Ureter (tissue), 1 donor: ENCODE measurements around the gene FUT1. TPM values are rescaled to one million over a fixed set of nuclear protein-coding genes. Genes with fewer than 3 reads are reported as not detected.
"Not testable (repeated sequence)": the region's sequence is repeated elsewhere in the genome, so short reads cannot be mapped to it uniquely, and the experiment has no call there.

ENCODE experiments used
- DNase-seq: peaks from one replicate; pipeline ENCODE4 v3.0.0-alpha.2; 2020; ENCODE audit warnings: low spot score
- total RNA-seq: library from RNA; stranded (reverse); gene quantifications from one replicate; pipeline ENCODE4 v1.2.4, GENCODE V29; 2023
- donor health status: DM: yes; HTN: yes; CAD: no.

FUT1 gene
- 5.0 TPM for total RNA-seq

DNA sequence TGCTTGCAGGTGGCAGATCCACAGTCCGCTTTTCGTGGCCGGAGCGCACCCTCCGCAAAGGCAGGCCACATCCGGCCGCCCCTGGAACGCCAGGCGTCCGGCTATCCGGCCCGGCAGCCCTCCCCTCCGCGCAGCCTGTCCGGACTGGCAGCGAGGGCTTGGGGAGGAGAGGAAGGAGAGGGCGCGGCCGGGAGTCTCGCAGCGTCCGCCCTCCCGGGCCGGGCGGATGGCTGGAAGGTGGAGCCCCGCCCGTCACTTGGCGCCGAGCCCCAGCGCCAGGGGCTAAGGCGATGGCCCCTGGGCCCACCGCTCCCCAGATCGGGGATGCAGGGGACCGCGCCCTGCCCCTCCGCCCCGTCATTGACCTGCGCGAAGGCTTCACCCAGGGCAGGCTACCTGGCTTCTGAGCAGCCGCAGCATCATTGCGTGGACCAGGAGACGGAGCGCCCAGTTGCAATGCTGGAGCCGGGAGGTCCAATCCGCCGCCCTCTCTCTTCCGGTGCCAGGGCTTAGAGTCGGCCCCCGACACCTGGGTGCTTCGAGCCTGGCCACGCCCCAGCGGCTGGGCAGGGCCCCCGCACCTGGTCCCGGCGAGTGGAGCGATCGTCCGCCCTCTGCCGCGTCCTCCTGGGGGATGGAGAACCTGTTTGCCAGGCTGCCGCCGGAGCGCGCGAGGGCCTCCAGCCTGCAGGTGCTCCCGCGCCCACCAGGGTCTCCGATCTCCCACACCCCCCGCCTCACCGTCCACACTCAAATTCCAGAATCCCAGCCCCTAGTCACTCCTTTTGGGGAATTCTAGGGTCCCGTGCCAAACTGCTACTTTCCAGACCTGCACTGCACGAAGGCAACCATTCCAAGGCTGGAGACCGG is at the start of gene FUT1:
Gene FUT1 (minus strand): TSS at position 146 of the 870 bp plus-strand sequence. CDS start 1,360 bp downstream, outside the sequence.
- DNase-seq = peak; percentile 85

DNA sequence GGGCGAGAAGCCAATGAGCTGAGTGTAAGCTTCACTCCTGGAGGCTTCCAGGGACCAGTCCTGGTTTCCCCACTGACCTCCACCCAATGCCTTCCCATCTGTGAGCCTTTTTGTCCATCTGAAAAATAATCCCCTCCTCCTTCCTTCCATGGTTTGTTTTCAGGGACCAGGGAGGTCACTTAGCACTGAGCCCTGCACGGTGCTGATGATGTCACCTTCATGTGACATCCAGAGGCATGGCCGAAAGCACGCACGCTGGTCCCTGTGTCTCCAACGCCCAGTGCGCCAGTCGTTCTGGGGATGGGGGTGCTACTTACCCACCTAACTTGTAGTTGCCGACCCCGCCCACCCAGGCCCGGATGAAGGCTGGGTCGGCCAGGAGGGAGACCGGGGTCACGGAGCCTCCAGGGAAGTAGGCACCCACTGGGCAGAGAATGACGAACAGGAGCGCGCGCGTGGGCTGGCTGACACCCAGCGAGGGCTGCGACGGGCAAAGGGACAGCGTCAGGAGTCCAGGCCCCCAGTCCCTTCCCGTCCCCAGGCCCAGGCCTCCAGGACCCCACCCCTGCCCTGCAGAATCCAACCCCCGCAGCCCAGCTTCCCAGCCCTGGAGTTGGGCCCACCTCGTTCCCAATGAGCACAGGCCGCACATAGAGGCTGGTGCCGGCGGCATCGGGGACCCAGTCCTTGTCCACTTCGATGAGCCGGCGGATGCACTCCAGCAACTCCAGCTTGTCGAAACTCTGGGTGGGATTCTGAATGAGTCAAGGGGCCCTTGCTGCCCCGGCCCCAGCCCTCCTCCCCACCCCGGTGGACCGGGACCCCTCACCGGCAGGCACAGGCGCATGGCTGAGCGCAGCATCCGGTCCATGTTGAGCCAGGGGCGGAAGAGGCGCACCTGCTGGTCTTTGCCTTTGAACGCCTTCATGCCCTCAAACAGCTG is 47.2 kb upstream of the FUT1 start:
- DNase-seq = no peak

DNA sequence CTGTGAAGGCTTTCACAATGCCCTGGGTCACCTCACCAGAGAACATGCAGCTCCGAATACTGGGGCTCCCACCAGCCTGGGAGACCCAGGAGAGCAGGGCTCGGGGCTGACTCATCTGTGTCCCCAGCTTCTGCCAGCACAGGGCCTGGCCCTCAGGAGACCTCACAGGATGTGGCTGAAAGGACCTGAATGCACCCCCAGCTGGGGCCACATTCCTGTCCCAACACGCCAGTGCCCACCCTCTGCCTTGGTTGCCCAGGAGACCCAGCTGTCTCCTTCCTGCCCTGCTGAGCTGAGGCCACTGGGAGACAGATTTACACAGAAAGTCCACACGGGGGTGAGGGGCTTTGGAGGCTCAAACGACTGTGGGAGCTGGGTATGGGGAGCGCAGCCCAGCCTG is 46.5 kb upstream of the FUT1 start:
- peak; percentile 81 for DNase-seq

DNA sequence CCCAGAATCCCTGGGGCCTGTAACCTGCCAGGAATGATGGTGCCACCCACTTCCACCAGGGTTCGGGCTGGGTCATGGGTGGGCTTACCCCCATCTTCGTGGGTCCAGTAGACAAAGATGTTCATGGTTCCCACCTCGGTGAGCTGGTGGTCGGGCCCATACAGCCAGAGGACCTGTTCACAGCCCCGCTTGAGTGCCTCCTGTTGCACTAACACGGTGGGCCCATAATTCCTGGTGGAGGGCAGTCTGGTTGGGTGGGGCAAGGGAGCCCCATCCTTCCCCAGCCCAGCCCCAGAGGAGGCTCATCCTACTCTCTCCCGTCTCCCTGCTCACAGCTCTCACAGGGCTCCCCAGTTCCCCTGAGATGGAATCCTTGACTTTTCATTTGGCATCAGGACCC is 44.7 kb upstream of the FUT1 start:
- no peak for DNase-seq

DNA sequence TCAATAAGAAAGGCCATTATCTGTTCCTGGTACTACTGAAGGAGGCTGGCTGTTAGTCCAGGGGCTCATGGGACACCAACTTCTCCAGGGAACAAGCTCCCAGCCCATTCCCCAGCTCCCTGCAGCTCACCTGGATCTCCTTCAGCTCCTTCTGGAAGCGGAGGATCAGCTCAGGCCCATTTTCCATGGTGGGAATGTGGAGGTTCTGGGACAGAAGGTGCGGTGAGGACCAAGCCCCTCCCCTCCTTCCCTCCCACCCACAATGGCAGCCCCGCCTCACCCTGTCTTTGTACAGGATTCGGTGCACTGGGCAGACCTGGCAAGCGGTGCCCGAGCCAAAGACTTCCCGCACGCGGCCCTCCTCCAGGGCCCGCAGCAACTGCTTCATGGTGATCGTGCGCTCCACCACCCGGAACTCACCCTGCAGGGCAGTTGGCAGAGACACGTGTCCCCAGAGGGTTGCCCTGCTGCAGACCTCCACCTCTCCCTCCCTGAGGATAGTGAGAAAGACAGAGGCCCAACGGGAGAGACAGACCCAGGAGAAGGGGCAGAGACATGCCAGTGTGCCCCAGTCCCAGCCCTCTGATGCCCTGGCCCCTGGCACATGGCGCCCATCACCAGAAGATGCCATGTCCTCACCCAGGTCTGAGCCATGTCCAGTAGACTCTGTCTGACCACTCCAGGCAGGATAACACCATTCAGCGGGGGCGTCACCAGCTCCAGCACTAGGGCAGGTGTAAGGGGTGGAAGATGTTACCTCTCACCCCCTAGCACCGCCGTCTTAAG is 44.0 kb upstream of the FUT1 start:
- DNase-seq = no peak

DNA sequence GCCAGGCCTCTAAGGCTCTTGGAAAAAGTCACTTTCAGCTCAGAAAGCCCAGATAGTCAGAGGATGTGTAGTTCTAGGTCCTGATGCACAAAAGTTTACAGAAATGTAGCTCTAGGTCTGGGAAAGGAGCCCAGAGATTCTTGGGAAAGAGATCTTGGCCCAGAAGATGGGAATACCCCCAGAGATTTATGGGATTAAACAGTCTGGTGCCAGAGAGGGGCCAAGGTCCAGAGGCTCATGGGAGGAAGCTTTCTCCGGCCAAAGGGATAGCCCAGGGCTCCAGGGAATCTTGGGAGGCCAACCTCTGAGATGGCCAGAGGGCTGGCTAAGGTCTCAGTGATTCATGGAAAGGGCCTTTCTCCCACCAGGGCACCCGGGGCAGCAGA is 43.2 kb upstream of the FUT1 start:
- DNase-seq = peak; percentile 70

DNA sequence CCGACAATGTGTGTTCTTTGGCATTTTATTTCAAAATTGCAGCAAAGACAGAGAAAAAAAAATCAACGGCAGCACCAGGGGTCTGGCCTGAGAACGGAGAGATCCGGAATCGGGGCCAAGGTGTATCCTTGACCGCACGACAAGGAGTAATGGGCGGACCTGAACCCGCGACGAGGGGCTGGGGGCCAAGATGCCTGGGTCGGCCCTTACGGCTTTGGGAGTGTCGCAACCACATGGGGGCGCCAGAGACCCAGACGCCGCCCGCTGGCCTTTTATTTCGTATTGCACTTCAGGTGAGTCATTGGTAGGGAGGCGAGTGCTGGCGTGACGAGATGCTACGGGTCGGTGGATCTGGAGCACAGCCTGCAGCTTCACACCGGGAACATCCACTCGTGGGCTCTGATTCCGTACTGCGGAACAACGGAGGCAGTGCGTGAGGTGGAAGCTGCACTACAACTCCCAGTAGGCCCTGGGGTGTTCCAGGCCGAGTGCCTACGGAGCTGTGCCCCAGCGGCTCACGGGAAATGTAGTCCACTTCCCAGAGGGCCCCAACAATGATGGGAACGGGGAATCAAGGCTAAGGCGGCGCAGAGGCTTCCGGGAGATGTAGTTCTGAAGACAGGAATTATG is 42.7 kb upstream of the FUT1 start:
- peak; percentile 91 for DNase-seq

DNA sequence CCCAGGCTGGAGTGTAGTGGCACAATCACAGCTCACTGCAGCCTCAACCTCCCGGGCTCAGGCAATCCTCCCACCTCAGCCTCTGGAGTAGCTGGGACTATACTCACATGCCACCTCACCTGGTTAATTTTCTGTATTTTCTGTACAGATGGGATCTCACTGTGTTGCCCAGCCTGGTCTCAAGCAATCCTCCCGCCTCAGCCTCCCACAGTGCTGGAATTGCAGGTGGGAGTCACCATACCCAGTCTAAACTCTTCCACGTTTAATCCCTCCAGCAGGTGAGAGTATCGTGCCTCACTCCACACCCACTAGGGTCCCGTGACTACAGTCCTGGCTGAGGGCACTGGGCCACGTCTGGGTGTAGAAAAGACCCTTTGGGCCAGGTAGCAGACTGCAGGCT is 41.9 kb upstream of the FUT1 start:
- no peak for DNase-seq

DNA sequence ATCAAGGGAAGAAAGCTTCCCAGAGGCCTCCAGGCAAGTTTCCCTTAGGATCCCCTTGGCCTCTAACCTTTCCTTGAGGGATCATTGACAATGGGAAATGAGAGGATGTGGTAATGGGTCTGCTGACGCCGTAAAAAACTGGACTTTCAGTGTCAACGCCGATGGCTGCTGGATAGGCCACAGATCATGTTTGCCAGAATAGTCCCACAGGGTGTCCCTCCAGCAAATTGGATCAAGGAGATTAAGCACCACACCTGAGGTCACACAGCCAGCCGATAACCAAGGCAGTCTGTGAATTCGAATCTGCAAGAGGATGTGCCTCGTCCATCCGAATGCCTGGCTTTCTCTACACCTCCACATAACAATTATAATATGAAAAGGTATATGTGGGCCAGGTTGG is 40.8 kb upstream of the FUT1 start:
- no peak for DNase-seq

DNA sequence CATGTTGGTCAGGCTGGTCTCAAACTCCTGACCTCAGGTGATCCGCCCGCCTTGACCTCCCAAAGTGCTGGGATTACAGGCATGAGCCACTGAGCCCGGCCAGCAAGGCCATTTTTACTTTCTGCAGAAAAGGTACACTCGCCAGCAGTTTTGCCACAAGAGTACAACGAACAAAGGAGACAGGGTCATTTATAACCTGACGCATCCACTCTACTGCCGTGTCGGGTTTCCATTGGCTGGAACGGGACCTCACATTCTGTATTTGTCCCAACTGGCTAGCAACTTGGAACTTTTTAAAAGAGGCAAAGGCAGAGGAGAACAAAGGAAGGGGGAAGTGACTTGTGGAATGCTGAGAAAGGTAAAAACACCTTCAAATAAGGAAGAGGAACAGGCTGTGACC is 34.9 kb upstream of the FUT1 start:
- DNase-seq = not testable (repeated sequence)

DNA sequence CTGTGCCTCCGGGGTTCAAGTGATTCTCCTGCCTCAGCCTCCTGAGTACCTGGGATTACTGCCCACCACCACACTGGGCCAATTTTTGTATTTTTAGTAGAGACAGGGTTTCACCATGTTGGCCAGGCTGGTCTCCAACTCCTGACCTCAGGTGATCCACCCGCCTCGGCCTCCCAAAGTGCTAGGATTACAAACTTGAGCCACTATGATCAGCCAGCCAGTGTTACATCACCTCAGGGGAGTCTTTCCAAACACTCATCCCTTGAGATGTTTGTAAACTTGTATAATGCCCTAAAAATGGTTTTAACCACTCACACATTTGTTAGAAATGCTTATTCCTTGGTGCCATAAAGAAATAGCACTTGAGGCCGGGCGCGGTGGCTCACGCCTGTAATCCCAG is 34.0 kb upstream of the FUT1 start:
- DNase-seq = not testable (repeated sequence)

DNA sequence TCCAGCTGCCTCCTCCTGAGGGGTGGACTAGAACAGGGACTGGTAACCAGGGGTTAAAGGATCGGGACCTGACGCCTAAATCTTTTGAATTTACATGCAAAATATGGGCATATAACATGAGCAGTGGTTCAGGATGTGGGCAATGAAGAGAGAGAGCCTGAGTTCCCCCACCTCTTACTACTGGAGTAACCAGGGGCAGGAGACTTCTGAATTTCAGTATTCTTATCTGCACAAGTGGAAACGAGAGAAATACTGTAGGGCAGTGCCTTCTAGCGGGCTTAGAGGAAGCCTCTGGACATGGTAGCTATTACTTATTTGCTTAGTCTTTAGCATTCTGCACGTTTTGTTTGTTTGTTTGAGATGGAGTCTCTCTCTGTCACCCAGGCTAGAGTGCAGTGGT is 32.1 kb upstream of the FUT1 start:
- no peak for DNase-seq

DNA sequence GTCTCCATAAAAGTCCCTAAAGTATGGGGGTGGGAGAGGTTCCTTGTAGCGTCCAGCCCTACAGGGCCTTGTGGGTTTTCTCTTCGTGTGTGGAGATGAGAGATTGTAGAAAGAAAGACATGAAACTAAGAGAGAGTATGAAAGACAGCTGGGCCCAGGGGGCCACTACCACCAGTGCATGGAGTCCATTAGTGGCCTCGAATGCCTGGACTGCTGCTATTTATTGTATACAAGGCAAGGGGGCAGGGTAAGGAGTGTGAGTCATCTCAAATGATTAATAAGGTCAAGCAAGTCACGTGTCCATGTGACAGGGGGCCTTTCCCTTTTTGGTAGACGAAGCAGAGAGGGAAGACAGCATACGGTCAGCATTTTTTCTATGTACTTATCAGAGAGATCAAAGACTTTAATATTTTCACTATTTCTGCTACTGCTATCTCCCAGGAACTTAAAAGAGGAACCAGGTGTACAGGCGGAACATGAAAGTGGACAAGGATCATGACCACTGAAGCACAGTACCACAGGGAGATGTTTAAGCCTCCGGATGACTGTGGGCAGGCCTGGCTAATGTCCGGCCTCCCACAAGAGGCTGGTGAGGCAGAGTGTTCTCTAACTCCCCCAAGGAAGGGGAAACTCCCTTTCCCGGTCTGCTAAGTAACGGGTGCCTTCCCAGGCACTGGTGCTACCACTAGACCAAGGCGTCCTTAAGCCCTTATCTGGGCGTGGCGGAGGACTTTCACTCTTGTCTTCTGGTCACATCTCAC is 28.4 kb upstream of the FUT1 start:
- no peak for DNase-seq

DNA sequence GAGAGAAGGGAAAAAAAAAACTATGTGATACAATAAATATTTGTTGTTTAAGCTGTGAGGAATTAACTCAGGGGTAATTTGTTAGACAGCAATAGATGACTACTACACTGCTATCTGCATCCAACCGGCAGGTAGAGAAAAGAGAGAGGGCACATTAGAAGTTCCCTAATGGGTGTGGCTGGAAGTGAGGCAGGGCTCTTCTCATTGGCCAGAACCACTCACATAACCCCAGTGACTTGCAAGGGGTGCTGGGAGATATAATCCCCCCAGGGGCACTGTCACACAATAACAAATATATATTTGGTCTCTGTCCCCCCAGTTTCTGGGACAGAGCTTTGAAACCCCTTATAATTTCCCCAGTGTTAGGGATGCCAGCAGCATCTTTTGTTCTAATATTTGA is 27.2 kb upstream of the FUT1 start:
- DNase-seq = no peak

DNA sequence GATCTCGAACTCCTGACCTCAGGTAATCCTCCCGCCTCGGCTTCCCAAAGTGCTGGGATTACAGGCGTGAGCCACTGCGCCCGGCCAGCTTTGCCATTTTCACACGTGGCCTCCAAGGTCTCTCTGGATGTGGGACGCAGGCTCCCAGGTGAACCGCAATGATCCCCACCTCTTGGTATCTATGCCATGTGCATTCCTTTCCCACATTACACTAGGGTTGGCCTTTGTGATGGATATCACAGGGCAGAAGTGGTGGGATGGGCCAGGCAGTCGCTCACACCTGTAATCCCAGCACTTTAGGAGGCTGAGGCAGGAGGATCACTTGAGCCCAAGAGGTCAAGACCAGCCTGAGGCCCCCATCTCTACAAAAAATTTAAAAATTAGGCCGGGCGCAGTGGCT is 25.3 kb upstream of the FUT1 start:
- no peak for DNase-seq

DNA sequence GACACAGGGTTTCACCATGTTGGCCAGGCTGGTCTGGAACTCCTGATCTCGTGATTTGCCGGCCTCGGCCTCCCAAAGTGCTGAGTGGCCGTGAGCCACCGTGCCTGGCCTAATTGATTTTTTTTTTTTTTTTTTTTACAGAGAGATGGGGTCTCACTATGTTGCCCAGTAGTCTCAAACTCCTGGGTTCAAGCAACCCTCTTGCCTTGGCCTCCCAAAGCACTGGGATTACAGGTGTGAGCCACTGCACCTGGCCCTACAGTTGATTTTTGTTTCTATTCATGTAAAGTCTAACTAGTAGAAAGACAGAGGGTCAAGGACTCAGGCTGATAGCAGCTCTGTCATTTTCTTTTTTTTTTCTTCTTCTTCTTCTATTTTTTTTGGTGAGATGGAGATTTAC is 24.7 kb upstream of the FUT1 start:
- no peak for DNase-seq

DNA sequence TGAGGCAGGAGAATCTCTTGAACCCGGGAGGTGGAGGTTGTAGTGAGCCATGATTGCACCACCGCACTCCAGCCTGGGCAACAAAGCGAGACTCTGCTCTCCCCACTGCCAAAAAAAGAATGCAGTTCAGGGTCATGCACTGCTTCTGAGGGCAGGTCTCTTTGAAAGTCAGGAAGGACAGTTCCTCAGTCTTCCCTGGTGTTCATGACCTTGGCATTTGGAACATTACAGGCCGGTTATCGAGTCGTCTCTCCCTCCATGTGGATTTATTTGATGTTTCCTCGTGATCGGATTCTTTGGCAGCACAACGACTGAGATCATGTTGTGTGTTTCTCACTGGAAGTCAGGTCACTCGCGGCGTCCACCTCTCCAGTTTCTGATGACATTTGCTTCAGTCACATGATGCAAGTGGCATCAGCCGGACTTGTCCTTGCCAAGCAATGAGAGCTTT is 20.1 kb upstream of the FUT1 start:
- no peak for DNase-seq

DNA sequence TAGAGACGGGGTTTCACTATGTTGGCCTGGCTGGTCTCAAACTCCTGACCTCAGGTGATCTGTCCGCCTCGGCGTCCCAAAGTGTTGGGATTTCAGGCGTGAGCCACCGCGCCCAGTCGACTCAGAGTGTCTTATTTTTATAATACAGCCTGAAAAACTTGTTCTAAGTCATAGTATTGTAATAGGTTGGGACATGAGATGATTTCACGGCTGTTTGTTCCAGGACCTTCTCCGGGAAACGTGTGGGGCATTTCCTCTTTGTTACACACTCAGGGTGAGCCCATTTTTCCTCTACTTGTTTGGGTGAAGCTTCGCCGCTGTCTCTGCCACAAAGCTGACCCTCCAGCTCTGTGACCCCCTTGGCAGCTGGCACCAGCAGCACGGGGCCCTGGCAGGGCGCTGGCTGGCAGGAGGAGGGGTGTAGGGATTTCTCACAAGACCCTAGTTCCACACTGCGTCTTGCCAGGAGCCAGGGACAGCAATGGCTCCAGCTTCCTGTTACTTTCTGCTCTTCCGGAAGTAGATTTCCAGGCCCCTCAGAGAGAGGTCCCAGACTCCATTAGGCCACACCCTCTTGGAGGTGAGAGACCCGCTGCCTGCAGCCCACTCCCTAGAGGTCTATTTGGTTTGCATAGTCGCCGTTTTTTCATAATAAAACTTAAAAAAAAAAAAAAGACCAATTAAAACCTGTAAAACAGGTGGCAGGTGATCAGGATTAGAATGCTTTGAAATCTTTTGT is 18.5 kb upstream of the FUT1 start:
- DNase-seq = no peak

DNA sequence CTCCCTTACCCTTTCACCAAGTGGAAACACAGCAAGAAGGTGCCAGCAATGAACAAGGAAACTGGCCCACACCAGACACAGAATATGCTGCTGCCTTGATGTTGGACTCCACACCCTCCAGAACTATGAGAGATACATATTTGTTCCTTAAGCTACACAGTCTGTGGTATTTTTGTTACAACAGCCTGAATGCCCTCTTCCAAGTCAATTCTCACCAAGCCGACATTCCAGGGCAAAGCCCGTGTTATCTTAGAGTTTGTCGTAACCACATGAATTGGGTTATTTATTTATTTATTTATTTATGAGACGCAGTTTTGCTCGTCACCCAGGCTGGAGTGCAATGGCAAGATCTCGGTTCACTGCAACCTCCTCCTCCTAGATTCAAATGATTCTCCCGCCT is 17.8 kb upstream of the FUT1 start:
- no peak for DNase-seq
